Aorta (tissue), 5 donors: ENCODE results near the gene DDX10. TPM values are rescaled to one million over a fixed set of nuclear protein-coding genes. Genes with fewer than 3 reads are reported as not detected.
A peak's percentile ranks its signal among the peaks of the same experiment; 100 is the strongest.

Experiments
- ATAC-seq: fragments of 200-7000 bp; cut with Tn5 transposase; one replicate; pipeline ENCODE4 v1.9.1; 2022; ENCODE audit warnings: moderate library complexity; ENCODE audit not compliant: low FRiP score
- DNase-seq, 2 donors: peaks; one replicate each; pipeline ENCODE4 v3.0.0-alpha.2; 2020
- H3K27ac ChIP-seq, 2 donors: one replicate each; pipeline ENCODE4 v1.5.1; 2013; ENCODE audit warnings: low read length in 2 of 2, mild to moderate bottlenecking in 2 of 2, moderate library complexity in 2 of 2, control low read depth in 1 of 2, inconsistent platforms in 1 of 2, low read depth in 1 of 2
- H3K27me3 ChIP-seq, 2 donors: one replicate each; pipeline ENCODE4 v1.6.1; 2013; ENCODE audit warnings: control low read depth in 1 of 2, low read length in 1 of 2, mild to moderate bottlenecking in 1 of 2, moderate library complexity in 1 of 2; ENCODE audit not compliant: insufficient read depth in 2 of 2, control insufficient read depth in 1 of 2
- H3K36me3 ChIP-seq, 2 donors: one replicate each; pipeline ENCODE4 v1.6.1; 2013; ENCODE audit warnings: control low read depth in 1 of 2, low read length in 1 of 2, mild to moderate bottlenecking in 1 of 2; ENCODE audit not compliant: insufficient read depth in 2 of 2, control insufficient read depth in 1 of 2
- H3K4me1 ChIP-seq, 2 donors: one replicate each; pipeline ENCODE4 v1.6.1; 2013; ENCODE audit warnings: low read length in 2 of 2, control low read depth in 1 of 2, mild to moderate bottlenecking in 1 of 2, moderate library complexity in 1 of 2; ENCODE audit not compliant: insufficient read depth in 2 of 2, control insufficient read depth in 1 of 2
- H3K4me3 ChIP-seq, 2 donors: one replicate each; pipeline ENCODE4 v1.5.1; 2013; ENCODE audit warnings: low read length in 2 of 2, control low read depth in 1 of 2, mild to moderate bottlenecking in 1 of 2
- H3K9me3 ChIP-seq: one replicate; pipeline ENCODE4 v1.6.1; 2013; ENCODE audit warnings: mild to moderate bottlenecking, low read length; ENCODE audit not compliant: control insufficient read depth
- WGBS, 2 donors: extraction: QIAGEN DNeasy Blood & Tissue Kit; methylation state at CpG; one replicate each; pipeline ENCODE4 v1.1.7; 2013; 5-methylcytosine and 5-hydroxymethylcytosine counted together
- intact Hi-C, 2 donors: fragments of 100-400 bp; cut with DNase I; formaldehyde crosslinking; loops; one replicate each; pipeline versions ENCODE4 v1.14.2 to v1.15.0; 2022
- polyA plus RNA-seq, 2 donors: library from polyadenylated mRNA; stranded (reverse); fragments of 200-250 nt; gene quantifications; one replicate each; pipeline ENCODE4 v1.2.3, GENCODE V29; 2013
- total RNA-seq, 2 donors: library from RNA; stranded (reverse); fragmentation: NEBNext Ultra II Directional; extraction: Animal tissue kit (Norgen Biotek cat#: 25700); gene quantifications; one replicate each; pipeline ENCODE4 v1.2.1, GENCODE V29; 2021
- donor health status: healthy with polysubstance abuse.
- donor health status: Bipolar disorder and iron deficiency.
- donor health status: DM: no; HTN: no; CAD: no.
- donor health status: DM: no; HTN: no; CAD: no.
- donor health status: DM: yes; HTN: yes; CAD: no.

DDX10 gene
- total and polyA plus RNA-seq, 4 donors: 9.3 to 24.2 (median 15.3) TPM

DNA sequence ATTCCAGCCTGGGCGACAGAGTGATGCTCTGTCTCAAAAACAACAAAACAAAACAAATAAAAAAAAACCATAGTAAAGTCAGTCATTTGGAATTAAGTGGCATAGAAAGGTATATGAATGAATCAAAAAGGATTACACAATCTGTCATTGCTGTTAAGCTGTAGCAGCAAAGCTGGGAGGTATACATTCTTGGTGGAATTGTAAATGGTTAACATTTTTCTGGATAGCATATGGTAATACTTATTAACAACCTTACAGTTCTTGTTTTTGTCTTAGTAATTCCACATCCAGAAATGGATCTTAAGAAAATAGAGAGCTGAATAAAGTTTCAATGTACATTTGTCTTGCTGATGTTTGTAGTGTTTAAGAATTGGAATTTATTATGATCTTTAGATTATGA, 30.0 kb downstream of the DDX10 start:
- Histone ChIP-seq H3K4me1 (no peaks in the 10 kb centered on the region), H3K4me3 (no peak overlapping the region), H3K27ac (no peak overlapping the region), H3K36me3 (peaks cover 0 to 8% of the 10 kb centered on the region in 2 donors), H3K9me3 (no peaks in the 10 kb centered on the region), H3K27me3 (no peaks in the 10 kb centered on the region)
- 87 to 90% methylated on average over 1 of the region's 1 CpG for WGBS, 2 donors
- ATAC-seq (no peak), DNase-seq (no peak)
- intact Hi-C loops: loop anchor here (5.0 to 10.0 kb wide), 3 partner anchors 177 to 1247 kb away; no protein-coding TSS in a partner anchor

DNA sequence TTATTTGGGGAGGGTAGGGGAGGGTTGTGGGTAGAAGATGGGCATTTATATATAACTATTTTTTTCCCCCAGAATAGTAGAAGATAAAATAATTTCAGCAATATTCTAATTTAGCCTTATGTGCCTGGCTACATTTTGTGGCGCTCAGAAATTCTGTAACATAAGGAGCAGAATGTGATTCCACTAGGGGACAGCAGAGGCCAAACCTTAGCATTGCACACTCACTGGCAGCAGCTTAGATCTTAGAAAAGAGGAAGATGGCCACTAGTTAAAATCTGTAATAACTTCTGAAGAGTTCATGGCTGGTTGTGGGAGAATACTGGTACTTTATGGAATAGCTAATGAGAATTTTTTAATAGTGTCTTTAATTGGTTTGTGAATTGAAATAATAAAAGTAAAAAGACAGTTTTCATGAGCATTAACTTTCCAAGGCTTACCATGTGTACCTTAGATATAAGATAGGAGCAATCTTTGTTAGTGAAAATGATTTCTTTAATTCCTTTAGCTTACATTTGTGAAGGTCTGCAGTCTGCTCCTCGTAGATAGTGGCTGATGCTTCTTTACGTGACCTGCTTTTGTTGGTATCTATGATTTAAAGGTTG, 33.1 kb downstream of the DDX10 start:
- 61 to 62% methylated on average over 3 of the region's 3 CpGs for WGBS, 2 donors
- no peak overlapping the region for H3K27ac ChIP-seq
- intact Hi-C loops: loop anchor here (5.0 to 10.0 kb wide), 3 partner anchors 174 to 1244 kb away; no protein-coding TSS in a partner anchor
- DNase-seq (peak in 1 of 2 donors; percentile 55), ATAC-seq (peak; percentile 82)
- no peak overlapping the region for H3K4me3 ChIP-seq
- no peaks in the 10 kb centered on the region for H3K9me3 ChIP-seq
- peaks cover 0 to 3% of the 10 kb centered on the region in 2 donors for H3K36me3 ChIP-seq
- H3K4me1 ChIP-seq: no peaks in the 10 kb centered on the region
- H3K27me3 ChIP-seq: no peaks in the 10 kb centered on the region

DNA sequence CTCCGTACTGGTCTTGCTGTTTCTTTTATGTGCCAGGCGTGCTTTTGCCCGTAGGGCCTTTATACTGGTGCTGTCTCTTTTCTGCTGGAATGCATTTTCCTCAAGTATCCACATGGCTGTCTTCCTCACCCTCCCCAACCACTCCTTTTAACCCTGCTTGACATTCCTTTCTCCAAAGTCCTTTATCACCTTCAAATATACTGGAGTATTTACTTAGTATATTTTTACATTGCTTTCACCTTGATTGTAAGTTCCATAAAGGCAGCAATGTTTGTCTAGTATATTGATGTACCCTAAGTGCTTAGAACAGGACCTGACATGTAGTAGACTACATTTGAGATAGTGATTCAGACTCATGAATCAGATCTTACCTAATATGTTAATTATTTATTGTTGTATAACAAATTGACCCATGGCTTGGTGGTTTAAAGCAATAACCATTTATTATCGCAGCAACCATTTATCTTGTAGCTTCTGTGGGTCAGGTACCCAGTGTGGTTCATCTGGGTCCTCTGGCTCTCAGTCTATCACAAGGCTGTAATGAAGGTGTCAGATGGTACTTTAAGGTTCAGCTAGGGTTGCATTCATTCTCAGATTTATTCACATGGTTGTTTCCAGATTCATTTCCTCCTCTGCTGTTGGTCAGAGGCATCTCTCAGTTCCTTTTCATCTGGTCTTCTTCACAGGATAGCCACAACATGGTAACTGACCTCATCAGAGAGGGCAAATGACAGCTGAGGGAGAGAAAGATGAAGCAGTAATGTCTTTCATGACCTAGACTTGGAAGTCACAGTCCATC, 34.2 kb downstream of the DDX10 start:
- intact Hi-C loops: loop anchor here (5.0 to 10.0 kb wide), 3 partner anchors 173 to 1243 kb away; no protein-coding TSS in a partner anchor
- Histone ChIP-seq H3K9me3 (no peaks in the 10 kb centered on the region), H3K27me3 (no peaks in the 10 kb centered on the region), H3K36me3 (peaks cover 0 to 3% of the 10 kb centered on the region in 2 donors), H3K4me3 (no peak overlapping the region), H3K4me1 (no peaks in the 10 kb centered on the region), H3K27ac (no peak overlapping the region)
- no peak for ATAC-seq
- WGBS, 2 donors: 90 to 95% methylated on average over 4 of the region's 4 CpGs
- no peak for DNase-seq

GRCh38 chr11:108703916-108704315, 39.0 kb downstream of the DDX10 start:
- DNase-seq: no peak
- Histone ChIP-seq H3K36me3 (peaks cover 0 to 6% of the 10 kb centered on the region in 2 donors), H3K4me3 (no peak overlapping the region), H3K4me1 (no peaks in the 10 kb centered on the region), H3K27ac (no peak overlapping the region), H3K27me3 (no peaks in the 10 kb centered on the region), H3K9me3 (peaks cover 3% of the 10 kb centered on the region)
- intact Hi-C loops: no loop called here
- no peak for ATAC-seq

- intact Hi-C loops: no loop called here
- WGBS, 2 donors: 95 to 96% methylated on average over 2 of the region's 2 CpGs
- peaks cover 3% of the 10 kb centered on the region for H3K9me3 ChIP-seq
Measured at GRCh38 chr11:108705061-108705460, 40.2 kb downstream of the DDX10 start.

GRCh38 chr11:108708173-108708572, 43.3 kb downstream of the DDX10 start:
- Histone ChIP-seq H3K4me1 (no peaks in the 10 kb centered on the region), H3K4me3 (no peak overlapping the region), H3K27ac (no peak overlapping the region), H3K9me3 (peaks cover 3% of the 10 kb centered on the region), H3K27me3 (no peaks in the 10 kb centered on the region), H3K36me3 (peaks cover 0 to 4% of the 10 kb centered on the region in 2 donors)
- DNase-seq (no peak), ATAC-seq (no peak)
- intact Hi-C loops: no loop called here

More at GRCh38 chr11:108705061-108705460, 40.2 kb downstream of the DDX10 start:
- Histone ChIP-seq H3K4me1 (no peaks in the 10 kb centered on the region), H3K27ac (no peak overlapping the region), H3K4me3 (no peak overlapping the region), H3K36me3 (peaks cover 0 to 2% of the 10 kb centered on the region in 2 donors), H3K27me3 (no peaks in the 10 kb centered on the region)
- ATAC-seq (no peak), DNase-seq (no peak)

DNA sequence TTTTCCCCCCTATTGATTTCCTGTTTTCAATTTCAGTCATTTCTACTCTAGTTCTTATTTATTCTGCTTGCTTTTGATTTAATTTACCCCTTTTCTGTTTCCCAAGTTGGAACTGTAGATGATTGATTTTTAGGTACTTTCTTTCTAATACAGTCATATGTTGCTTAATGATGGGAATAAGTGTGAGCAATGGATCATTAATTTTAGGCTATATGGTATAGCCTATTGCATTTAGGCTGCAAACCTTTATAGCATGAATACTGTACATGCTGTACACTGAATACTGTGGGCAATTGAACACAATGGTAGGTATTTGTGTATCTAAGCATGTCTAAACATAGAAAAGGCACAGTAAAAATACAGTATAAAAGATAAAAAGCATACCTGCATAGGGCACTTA, 44.9 kb downstream of the DDX10 start:
- DNase-seq: no peak
- H3K27ac ChIP-seq: no peak overlapping the region
- peaks cover 3% of the 10 kb centered on the region for H3K9me3 ChIP-seq
- H3K4me1 ChIP-seq: no peaks in the 10 kb centered on the region
- ATAC-seq: no peak
- H3K4me3 ChIP-seq: no peak overlapping the region
- peaks cover 0 to 2% of the 10 kb centered on the region in 2 donors for H3K36me3 ChIP-seq
- no peaks in the 10 kb centered on the region for H3K27me3 ChIP-seq
- intact Hi-C loops: no loop called here

DNA sequence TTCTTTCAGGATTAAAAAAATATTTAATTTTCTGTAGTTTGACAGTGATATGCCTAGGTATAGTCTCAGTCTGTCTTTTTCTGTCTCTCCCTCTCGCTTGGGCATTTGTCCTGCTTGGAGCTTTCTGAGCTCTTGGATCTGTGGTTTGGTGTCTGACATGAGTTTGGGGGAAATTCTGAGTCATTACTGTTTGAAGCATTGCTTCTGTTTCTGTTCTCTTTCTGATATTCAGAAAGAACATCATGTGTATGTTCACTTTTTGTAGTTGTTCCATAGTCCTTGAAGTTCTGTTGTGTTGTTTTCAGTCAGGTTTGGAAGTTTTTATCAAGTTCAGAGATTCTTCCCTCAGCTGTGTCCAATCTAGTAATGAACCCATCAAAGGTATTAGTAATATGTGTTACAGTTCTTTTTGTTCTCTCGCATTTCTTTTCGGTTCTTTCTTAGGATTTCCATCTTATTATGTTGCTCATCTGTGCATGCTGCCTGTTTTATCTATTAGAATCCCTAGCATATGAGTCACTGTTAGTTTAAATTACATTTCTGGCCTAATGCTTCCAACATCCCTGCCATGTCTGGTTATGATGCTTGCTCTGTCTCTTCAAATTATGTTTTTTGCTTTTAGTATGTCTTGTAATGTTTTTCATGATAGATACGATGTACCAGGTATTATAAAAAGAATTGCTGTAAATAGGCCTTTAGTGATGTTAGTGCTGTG, 48.4 kb downstream of the DDX10 start:
- no peaks in the 10 kb centered on the region for H3K4me1 ChIP-seq
- no peak overlapping the region for H3K27ac ChIP-seq
- ATAC-seq: no peak
- intact Hi-C loops: no loop called here
- no peak for DNase-seq
- no peak overlapping the region for H3K4me3 ChIP-seq
- WGBS, 2 donors: 95 to 99% methylated on average over 4 of the region's 4 CpGs
- peaks cover 3% of the 10 kb centered on the region for H3K9me3 ChIP-seq
- H3K36me3 ChIP-seq: peaks cover 0 to 2% of the 10 kb centered on the region in 2 donors
- no peaks in the 10 kb centered on the region for H3K27me3 ChIP-seq
